Retinal pigment epithelial cell (primary cell): ENCODE data around the gene DHX58.

ENCODE experiments used
- DNase-seq: peaks from one replicate; pipeline ENCODE4 v3.0.0-alpha.2; 2010; ENCODE audit warnings: low read depth
- H3K4me3 ChIP-seq: 2 replicates; pipeline ENCODE4 v1.5.1; 2011; ENCODE audit warnings: mild to moderate bottlenecking, low read length, control low read depth, moderate library complexity
- TF ChIP-seq, protein P1 (sequence below): conservative IDR thresholded peaks from 2 replicates; pipeline ENCODE4 v1.5.1; 2011; ENCODE audit warnings: low read depth, low read length, control low read depth, inconsistent platforms

DHX58 gene

DNA sequence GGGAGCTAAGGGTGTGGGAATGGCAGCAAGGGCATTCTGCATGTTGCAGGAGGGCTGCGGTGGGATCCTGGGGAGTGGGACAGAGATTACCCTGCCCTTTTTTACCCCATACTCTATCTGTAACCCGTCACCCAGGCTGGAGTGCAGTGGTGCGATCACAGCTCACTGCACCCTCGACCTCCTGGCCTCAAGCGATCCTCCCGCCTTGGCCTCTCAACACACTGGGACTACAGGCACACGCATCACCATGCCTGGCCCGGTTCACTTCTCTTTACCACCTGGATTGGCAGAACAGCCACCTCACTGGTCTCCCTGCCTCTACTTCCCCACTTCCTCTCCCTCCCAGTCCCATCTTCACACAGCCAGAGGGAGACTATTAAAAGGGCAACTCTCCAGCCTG lies 23.8 kb downstream of the DHX58 start:
- TF ChIP-seq, protein P1, sequence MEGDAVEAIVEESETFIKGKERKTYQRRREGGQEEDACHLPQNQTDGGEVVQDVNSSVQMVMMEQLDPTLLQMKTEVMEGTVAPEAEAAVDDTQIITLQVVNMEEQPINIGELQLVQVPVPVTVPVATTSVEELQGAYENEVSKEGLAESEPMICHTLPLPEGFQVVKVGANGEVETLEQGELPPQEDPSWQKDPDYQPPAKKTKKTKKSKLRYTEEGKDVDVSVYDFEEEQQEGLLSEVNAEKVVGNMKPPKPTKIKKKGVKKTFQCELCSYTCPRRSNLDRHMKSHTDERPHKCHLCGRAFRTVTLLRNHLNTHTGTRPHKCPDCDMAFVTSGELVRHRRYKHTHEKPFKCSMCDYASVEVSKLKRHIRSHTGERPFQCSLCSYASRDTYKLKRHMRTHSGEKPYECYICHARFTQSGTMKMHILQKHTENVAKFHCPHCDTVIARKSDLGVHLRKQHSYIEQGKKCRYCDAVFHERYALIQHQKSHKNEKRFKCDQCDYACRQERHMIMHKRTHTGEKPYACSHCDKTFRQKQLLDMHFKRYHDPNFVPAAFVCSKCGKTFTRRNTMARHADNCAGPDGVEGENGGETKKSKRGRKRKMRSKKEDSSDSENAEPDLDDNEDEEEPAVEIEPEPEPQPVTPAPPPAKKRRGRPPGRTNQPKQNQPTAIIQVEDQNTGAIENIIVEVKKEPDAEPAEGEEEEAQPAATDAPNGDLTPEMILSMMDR, result no peak
- no peak for DNase-seq
- H3K4me3 ChIP-seq, result no peak overlapping the region

DNA sequence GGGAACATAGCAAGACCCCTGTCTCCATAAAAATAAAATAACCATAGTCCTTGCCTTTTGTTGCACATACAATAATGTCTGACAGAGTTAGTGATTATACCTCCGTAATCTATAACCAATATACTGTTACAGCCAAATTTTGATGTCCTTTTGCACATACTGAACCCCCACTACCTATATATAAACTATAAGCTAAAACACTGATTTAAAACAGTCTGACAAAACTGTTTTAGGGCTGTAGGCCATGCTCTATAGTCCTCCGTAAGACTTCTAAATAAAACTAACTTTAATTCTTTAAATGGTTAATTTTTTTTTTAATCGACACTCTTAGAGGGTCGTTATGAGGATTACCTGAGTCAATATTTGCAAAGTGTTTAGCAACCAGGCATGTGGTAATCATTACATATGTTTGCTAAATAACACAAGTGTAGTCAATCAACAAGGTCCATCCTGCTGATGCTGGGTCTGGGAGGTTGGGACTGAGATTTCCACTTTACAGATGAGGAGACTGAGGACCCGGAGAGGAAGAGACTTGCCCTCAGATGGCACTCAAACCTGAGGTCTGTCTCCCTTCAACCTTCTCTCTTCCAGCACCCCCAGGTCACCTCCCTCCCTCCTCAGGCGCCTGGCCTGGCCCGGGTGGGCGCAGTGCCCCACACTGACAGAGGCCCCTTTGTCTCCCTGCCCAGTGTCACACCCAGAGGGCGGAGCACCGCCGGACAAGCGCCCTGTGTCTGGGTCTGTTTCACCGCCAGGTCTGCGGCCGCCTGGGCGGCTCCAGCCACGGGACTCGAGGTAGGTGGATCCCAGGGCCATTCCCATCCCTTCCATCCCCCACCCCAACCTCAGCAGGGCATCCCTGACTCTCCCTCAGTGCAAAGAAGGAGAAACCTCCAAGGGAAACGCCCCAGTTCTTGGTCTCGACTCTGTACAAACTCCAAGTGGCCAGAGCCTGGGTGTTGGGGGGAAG lies 24.5 kb downstream of the DHX58 start:
- TF ChIP-seq, protein P1, result no peak
- DNase-seq, result no peak
- no peak overlapping the region for H3K4me3 ChIP-seq

DNA sequence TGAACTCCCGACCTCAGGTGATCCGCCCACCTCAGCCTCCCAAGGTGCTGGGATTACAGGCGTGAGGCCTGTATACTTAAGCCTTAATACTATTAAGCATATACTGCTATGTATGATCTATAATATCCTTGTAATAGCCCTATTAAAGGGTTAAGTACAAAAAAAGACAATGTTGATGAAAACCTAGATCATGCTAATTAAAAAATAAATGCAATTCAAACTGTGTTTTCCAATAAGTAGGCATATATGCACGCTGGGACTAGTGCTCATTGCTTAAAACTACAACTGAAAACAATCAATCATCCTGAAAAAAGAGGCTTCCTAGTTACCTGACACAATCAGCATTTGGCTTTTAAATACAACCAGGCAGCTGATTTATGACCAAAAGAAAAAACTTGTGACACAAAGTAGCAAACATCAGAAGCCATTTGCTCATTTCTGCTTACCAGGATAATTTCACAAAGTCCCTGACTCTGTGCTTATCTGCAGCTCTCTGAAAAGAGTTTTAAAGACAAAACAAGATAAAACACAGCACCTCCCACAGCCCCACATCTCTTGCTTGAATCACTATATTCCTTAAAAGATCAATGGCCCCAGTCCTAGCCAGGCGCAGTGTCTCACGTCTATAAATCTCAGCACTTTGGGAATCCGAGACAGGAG lies 25.3 kb downstream of the DHX58 start:
- no peak for DNase-seq
- H3K4me3 ChIP-seq, result no peak overlapping the region
- TF ChIP-seq, protein P1, result no peak

DNA sequence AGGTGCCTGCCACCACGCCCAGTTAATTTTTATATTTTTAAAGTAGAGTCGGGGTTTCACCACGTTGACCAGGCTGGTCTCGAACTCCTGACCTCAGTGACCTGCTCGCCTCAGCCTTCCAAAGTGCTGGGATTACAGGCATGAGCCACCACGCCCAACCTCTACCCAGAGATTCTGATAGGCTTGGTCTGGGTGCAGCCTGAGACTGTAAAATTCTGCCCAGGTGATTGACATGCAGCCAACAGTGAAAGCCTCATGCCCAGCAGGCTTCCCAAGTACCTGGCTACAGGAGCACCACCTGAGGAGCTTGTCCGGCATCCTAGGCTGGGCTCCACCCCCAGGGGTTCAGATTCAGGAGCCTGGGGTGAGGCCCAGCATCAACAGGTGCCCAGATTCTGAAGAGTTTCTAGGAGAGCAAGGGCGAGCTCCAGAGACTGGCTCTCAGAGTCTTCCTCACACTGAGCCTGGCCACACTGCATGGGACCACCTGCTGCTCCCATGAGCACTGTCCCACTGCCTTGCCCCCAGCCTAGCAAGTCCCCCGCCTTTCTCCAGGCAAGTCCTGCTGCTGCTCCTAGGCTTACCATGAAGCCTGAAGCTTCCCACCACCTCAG lies 30.9 kb downstream of the DHX58 start:
- no peak for DNase-seq
- TF ChIP-seq, protein P1, result no peak
- H3K4me3 ChIP-seq, result no peak overlapping the region

DNA sequence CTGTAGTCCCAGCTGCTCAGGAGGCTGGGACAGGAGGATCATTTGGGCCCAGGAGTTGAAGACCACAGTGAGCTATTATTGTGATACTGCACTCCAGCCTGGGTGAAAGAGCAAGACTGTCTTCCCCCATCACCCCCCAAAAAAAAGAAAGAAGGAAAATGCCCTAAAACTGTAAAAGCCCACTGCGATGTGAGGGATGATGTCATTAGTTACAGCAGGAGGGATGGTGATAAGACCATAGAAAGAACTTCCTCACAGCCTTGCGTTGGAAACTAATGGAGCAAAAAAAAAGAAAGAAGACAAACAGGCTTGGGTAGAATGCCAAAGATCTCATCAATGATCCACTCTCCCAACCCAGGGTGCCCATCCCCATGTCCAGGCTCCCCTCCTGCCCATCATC lies 33.0 kb downstream of the DHX58 start:
- no peak for DNase-seq
- TF ChIP-seq, protein P1, result no peak
- no peak overlapping the region for H3K4me3 ChIP-seq

DNA sequence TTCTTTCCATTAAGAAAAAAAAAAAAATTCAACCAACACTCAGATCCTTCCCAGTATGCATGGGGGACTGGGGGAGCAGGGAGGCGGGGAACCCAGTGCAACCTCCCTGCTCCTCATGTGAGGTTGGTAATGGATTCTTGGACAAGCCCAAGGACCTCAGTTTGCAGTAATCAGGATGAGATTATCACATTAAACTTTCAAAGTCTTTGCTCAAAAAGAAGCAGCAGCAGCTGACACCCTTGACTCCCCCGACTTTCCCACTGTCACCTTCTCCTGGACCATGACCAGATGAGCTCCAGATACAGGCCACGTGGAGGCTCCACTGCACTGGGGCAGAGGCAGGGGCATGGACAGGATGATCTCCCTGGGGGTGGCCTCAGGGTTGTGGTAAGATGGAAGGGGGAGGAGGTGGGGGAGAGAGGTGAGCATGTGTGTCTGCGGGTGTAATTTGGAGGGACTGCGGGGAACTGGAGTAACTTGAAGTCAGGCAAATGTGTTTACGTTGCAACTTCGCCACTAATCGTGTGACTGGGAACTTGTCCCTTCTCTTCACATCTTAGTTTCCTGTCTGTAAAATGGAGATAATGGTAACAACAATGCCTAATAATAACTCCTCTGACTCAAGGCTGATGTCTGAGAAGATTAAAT lies 34.0 kb downstream of the DHX58 start:
- TF ChIP-seq, protein P1, result no peak
- no peak overlapping the region for H3K4me3 ChIP-seq
- DNase-seq, result no peak
